HG03520 (cell line): ENCODE measurements around the gene RFT1.

Source experiments
- ATAC-seq: cut with Tn5 transposase; IDR thresholded peaks from one replicate; pipeline ENCODE4 v1.9.1; 2021; ENCODE audit warnings: mild to moderate bottlenecking, moderate library complexity; ENCODE audit not compliant: unreplicated experiment

The RFT1 gene

DNA sequence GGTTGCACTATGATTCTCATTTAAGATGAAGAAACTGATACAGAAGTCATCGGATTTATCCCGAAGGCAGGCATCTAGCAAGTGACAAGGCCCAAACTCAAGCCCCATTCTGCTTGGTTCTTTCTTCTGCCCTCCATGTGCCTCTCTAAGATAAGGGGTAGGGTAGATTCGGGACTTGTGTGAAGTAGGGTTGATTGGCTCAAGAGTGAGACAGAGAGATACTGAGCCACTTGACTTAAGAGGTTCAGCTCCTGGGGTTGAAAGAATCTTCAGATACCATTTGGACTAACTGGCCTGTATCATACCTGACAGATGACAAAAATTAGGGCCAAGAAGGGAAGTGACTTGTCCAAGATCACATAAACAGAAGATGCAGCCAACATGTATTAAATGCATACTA, 891 bp downstream of the RFT1 start:
- no peak for ATAC-seq

DNA sequence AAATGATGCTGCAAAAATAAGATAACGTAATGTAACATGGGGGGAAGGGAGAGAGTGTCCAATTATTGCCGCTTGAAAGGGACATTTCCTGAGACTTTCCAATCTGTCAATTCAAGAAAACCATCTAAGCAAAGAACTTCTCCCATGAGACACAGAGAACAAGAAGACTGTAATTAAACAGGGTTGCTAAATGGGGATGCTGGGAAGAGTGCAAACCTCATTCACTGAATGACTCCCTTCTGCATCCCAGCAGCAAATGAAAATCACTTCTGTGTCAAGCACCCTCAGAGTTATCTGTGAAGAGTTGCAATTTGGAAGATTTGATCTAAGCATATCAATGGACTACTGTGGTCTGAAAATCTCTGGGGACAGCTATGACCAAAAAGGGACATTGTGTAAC, 3.6 kb downstream of the RFT1 start:
- no peak for ATAC-seq

DNA sequence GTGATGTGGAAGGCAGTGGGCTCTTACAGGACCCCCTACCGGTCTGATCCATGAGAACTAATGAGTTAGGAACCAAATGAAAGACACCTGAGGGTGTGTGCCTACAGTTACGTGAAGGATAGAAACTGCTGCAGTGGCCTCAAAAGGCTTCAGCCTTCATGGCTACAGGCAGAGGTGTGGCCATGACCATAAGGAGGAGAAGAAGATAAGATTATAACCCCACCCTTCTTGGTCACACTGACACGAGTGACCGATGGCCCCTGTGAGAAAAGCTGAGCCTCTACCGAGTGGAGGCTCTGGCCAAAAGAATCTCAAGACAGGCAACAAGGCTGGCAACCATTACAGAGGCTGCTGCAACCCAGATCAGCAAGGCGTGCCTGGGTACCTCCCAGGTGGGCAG, 6.3 kb downstream of the RFT1 start:
- ATAC-seq: no peak

DNA sequence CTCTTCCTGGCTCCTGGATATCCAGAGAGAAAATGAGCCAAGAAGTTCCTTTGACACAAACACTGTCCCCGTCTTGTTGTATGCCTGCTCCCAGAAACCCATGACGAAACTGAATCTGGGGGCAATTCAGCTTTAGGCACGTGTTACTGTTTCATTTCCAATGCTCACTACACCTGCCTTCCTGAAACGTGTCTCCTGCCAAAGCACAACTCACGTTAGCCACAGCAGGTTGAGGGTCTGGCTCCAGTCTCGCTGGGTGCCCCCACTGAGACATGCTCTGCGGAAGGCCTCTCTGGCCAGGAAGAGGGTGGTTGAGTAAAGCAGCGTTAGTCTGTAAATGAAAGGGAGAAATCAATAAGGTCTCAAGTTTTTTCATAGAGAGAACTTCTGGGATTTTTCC, 6.7 kb downstream of the RFT1 start:
- no peak for ATAC-seq

DNA sequence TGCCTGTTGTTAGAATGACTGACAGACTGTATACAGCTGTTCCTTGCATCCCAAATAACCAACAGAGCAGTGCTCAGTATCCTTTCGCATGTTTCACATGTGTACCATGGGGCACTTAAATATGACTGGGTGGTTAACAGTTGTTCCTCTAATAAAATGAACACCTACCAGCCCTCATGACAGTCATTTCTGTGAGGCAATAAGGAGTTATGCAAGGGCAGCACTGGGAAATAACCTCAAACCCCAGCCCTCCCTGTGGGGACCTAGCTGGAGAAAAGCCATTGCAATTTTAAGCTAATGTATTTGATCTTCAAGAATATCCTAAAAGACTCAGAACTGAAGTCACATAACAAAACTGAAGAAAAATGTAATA, 7.3 kb downstream of the RFT1 start:
- ATAC-seq: no peak

GRCh38 chr3:53122255-53122932, 7.8 kb downstream of the RFT1 start:
- no peak for ATAC-seq

DNA sequence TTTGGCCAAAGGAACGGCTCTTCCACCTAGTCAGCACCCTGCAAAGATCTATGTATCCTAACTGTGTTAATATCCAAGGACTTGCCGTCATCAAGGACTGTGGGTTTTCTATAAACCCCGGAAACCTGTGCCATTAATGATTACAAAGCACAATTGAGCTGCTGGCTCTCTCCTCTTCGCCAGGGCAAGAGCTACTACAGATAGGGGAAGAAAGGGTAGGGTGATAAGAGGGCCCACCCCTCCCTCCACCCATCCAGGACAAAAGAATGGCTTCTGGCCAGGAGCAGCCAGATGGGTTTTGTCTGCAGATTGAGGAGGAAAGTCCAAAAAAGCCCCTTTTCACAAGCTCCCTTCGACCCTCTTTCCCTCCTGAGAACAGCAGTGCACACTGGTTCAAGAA, 9.9 kb downstream of the RFT1 start:
- no peak for ATAC-seq

DNA sequence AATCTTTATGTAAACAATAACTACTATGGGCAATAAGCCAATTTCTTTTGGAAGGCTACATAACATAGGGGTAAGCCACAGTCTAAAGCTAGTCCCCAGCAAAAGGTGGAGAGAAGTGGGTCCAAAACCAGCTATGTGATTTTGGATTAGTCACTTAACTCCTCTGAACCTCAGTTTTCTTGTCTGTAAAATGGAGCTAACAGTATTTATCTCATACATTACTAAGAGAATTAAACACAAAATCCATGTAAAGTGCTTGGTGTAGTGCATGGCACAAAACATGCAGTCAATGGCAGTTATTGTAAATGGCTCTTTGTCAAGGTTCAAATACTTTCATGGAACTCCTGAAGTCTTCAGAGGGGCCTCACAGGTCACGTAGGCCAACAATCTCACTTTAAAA, 13.3 kb downstream of the RFT1 start:
- ATAC-seq: no peak

- no peak for ATAC-seq
These were observed 15.7 kb downstream of the RFT1 start for GRCh38 chr3:53114412-53115074.

- ATAC-seq: no peak
These were observed 16.2 kb downstream of the RFT1 start for GRCh38 chr3:53114011-53114400.

- no peak for ATAC-seq
These were observed 16.8 kb downstream of the RFT1 start for GRCh38 chr3:53113293-53114010.

DNA sequence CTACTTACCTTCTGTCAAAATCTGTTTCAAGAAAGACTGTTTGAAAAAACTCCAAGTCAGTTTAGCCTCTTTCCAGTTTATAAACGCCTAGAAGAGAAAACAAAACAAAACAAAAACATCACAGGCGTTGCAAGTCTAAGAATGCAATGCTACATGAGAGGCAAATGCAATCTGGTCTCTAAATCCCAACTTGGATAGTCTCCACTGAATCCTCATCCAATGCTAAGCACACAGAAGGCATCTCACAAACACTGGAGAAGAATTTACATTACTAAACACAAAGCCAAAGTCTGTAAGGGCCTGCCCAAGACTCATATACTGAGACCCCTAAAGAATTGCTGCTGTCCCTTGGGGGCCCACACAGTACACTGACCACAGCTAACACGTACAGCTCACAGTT, 18.4 kb downstream of the RFT1 start:
- ATAC-seq: no peak

DNA sequence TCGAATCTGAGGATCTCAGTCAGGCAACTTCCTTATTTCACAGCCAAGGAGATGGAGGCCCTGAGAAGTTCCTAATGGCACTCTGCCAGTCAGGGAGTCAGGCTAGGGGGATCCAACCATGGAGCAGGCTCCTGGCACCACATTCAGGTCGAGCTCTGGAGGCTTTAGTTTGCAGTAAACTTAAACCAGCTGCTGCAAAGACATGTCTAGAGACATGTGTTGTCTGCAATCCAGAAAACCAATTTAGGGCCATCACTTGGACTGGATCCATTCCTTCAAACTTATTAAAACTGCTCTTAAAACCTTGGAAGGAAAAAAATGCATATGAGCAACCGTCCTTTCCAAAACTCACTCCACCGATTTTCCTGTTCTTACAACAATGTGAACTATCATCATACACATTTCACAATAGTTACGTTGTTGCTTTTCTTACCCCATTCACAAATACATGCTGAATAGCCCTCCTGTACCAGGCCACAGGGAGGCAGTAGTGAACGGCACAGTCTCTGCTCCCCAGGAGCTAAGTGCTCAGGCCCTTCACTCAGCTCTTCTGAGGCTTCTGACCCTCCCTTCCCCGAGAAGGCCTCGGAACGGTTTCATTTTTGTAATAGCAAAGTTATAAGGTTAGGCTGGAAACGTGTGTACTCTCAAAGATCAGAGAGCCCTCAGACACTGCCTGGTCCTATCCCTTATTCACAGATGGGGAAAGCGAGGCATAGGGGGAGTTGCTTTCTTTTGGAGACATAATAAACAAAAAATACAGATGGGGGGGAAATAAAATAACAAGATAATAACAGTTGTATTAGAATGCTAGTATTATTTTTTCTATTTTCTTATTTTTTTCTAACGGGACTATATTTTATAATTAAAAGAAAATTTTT, 20.1 kb downstream of the RFT1 start:
- no peak for ATAC-seq

GRCh38 chr3:53109190-53109589, 21.0 kb downstream of the RFT1 start:
- ATAC-seq: no peak

DNA sequence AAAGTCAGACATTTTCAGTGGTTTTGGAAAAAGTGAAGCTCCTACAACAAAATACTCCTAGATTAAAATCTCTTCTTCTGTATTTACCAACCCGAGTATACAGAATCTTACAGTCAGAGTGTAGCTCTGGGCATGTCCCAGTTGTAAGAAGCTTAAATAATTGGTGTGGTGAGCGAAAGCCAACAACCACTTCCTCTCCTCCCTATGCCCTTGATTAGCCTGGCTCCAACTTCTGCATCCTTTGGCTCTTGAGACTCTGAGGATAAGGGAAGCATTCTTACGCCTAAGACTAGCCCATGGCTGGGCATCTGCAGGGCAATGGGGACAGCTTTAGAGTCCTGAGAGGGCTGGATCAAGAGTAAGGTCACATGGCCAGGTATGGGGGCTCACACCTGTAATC, 25.5 kb downstream of the RFT1 start:
- ATAC-seq: no peak

DNA sequence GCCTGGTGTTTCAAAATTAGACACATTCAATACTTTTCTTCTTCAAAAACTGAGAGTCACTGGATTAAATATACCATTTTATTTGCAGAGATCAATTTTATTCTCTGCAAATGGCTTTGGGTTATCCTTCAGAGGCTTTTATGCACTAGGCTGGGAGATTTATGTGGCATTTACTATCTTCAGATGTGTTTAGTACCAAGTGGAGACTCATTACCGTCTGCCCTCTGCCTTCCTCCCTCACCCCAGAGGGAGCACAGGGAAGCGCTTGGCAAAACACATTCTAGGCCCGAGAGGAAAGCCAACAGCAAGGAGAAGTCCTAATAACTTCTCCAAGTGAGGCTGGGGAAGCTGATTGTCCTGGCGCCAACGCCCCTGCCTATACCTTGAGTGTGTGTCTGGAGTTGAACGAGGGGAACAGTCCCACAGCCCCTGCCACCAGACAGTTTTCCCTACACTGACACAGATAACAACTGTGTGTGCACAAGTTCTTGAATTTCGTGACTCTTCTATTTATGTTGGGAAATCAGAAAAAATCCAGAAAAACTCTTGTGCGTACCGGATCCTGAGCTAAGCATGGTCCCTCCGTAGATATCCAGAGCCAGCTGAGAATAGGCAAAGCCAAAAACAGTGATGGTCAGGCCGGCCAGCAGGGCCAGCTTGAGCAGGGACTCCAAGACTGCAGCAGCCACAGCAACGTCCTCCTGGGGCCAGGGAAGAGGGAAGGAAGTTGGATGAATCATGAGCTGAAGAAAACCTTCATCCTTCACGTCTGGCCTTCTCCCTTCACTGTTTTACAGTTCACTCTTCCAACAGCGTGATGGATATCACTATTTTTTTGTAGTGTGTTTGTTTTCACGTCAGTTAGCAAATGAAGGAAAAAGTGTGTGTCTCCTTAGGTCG, 26.6 kb downstream of the RFT1 start:
- no peak for ATAC-seq

GRCh38 chr3:53102601-53103147, 27.6 kb downstream of the RFT1 start:
- peak; percentile 63 for ATAC-seq

GRCh38 chr3:53101956-53102355, 28.3 kb downstream of the RFT1 start:
- no peak for ATAC-seq

DNA sequence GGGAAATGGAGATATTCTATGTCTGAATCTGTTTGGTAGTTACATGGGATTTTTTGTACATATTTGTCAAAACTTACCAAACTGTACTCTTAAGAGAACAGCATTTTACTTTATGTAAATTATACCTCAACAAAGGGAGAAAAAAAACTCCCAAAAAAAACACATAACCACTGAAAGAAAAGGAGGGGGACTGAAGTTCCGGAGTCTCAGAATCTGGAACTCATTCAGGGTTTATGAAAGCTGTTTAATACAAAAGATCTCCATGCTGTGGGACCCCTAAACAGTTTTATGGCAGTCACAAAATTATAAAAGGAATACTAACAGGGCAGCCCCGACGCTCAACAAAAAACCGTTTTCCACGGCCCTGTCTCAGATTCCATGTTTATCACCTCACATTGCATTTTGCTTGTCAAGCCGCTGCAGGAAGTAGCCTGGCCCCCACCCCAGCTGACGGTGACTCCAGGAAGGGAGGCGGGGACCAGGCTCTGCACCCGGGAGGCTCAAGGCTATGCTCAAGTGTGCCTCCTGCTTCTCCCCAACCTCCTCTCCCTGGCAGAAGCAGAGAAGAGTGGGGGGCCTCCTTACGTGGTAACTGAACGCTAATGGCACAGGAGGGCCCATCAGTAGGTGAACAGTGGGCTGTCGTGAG, 29.3 kb downstream of the RFT1 start:
- ATAC-seq: no peak

DNA sequence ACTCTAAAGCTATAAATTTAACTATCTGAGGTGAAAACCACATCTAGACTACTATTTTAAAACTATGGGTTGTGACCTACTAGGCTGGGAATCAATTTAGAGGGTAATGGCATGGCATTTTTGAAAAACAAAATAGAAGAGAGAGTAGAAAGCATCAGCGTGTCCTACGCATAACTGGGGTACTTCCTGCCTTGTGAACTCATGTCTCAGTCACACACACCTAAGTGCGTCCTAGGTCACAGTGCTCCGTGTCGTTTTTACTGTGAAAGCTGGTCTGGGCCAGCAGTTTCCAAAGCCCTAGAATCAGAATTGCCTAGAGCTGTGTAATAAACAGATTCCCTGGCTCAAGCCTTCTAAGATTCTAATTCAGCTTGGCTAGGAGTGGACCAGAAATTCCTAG, 32.3 kb downstream of the RFT1 start:
- ATAC-seq: no peak
